HL-60 (cell line): Measurements from ENCODE around the gene MAD1L1.

Source experiments
- CTCF ChIP-seq: IDR thresholded peaks from one replicate; pipeline ENCODE4 v1.5.1; 2011; ENCODE audit warnings: low read length, control low read depth, inconsistent platforms; ENCODE audit not compliant: insufficient read depth
- GABPA ChIP-seq: IDR thresholded peaks from 2 replicates; pipeline ENCODE4 v1.6.1; 2012; ENCODE audit warnings: low read depth
- POLR2AphosphoS5 ChIP-seq: IDR thresholded peaks from 2 replicates; pipeline ENCODE4 v1.6.1; 2012; ENCODE audit warnings: low read depth
- REST ChIP-seq: IDR thresholded peaks from 2 replicates; pipeline ENCODE4 v1.6.1; 2012; ENCODE audit warnings: low read depth; ENCODE audit not compliant: insufficient replicate concordance

DNA sequence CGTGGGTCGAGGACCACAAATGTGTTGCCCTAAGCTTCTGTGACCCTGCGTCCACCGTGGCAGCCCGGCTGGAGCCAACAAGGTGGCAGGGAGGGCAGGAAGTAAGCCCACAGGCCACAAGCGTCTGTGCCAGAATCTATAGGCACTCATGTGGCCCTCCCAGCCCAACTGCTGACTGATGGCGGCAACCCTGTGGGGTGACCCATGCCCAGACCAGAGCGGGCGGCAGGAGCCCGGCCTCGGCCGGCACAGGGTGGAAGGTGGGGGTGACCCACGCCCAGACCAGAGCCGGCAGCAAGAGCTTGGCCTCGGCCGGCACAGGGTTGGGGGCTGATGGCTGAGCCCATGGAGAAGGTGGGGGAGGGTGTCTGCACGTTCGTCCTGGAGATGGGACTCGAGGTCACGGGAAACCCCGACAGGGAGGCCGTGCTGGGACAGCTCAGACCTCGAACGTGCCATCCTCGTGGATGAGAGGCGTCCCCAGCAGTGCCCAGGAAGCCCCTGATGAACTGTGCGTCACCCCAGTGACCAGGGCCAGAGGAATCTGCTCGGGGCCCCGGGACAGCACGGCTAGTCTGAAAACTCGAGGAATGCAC lies 381.7 kb downstream of the MAD1L1 start:
- TF ChIP-seq CTCF: no peak
- no peak for TF ChIP-seq REST
- TF ChIP-seq POLR2AphosphoS5: no peak
- no peak for TF ChIP-seq GABPA
